Psoas muscle (tissue), 8 donors: Measurements from ENCODE around the gene NR4A2. TPM values are rescaled to one million over a fixed set of nuclear protein-coding genes. Genes with fewer than 3 reads are reported as not detected.

Source experiments
- ATAC-seq, 4 donors: fragments of 200-7000 bp; cut with Tn5 transposase; one replicate each; pipeline ENCODE4 v1.9.1; 2020; ENCODE audit warnings: moderate library complexity in 3 of 4, mild to moderate bottlenecking in 2 of 4
- DNase-seq, 2 donors: peaks; one replicate each; pipeline ENCODE4 v3.0.0-alpha.2; 2020
- H3K27ac ChIP-seq: fragments of 200-600 bp; one replicate; pipeline ENCODE4 v1.8.0; 2022
- H3K27me3 ChIP-seq, 3 donors: fragments of 200-600 bp in 1 of 3; one replicate each; pipeline versions ENCODE4 v1.6.1 to v1.8.0; 2013 to 2022; ENCODE audit warnings: low read length in 2 of 3, mild to moderate bottlenecking in 2 of 3, moderate library complexity in 1 of 3; ENCODE audit not compliant: insufficient read depth in 3 of 3
- H3K36me3 ChIP-seq, 2 donors: fragments of 200-600 bp in 1 of 2; one replicate each; pipeline versions ENCODE4 v1.6.1 to v1.8.0; 2013 to 2022; ENCODE audit warnings: low read depth in 1 of 2, mild to moderate bottlenecking in 1 of 2, moderate library complexity in 1 of 2; ENCODE audit not compliant: insufficient read depth in 1 of 2
- H3K4me1 ChIP-seq: fragments of 200-600 bp; one replicate; pipeline ENCODE4 v1.8.0; 2022
- H3K4me3 ChIP-seq: fragments of 200-600 bp; one replicate; pipeline ENCODE4 v1.8.0; 2022; ENCODE audit warnings: mild to moderate bottlenecking
- H3K9me3 ChIP-seq: fragments of 200-600 bp; one replicate; pipeline ENCODE4 v1.8.0; 2022
- WGBS, 3 donors: extraction: QIAGEN DNeasy Blood & Tissue Kit; methylation state at CpG; one replicate each; pipeline versions ENCODE4 v1.1.6 to v1.1.7; 2013; 5-methylcytosine and 5-hydroxymethylcytosine counted together
- intact Hi-C, 2 donors: fragments of 100-400 bp; cut with DNase I; formaldehyde crosslinking; loops; one replicate each; pipeline versions ENCODE4 v1.11.0 to v1.14.2; 2022
- polyA plus RNA-seq, 3 donors: library from polyadenylated mRNA; stranded (reverse); fragments of 200-250 nt; gene quantifications; one replicate each; pipeline ENCODE4 v1.2.3, GENCODE V29; 2013
- total RNA-seq, 4 donors: library from RNA; stranded (reverse); fragmentation: NEBNext Ultra II Directional in 2 of 4; extraction: Animal tissue kit (Norgen Biotek cat#: 25700) in 2 of 4; gene quantifications; one replicate each; pipeline versions ENCODE4 v1.2.1 to v1.2.4, GENCODE V29; 2021 to 2023
- TF ChIP-seq, protein P1 (sequence below): fragments of 200-600 bp; IDR thresholded peaks from one replicate; pipeline ENCODE4 v1.8.0; 2022; ENCODE audit warnings: antibody characterized with exemption
- donor health status: healthy with polysubstance abuse.
- donor health status: DM: no; HTN: no; CAD: no; lungs with moderate emphysema.
- donor health status: Bipolar disorder and iron deficiency.
- donor health status: healthy.
- donor health status: DM: yes; HTN: yes; CAD: no.
- donor health status: DM: no; HTN: no; CAD: no.
- donor health status: DM: no; HTN: no; CAD: no.
- donor health status: DM: yes; HTN: yes; CAD: no.

Gene NR4A2
- total and polyA plus RNA-seq, 7 donors, result 0.31 to 2.3 (median 1.2) TPM

- Histone ChIP-seq H3K4me3 (no peak overlapping the region), H3K36me3 (peaks cover 0 to 16% of the 10 kb centered on the region in 2 donors), H3K27ac (no peak overlapping the region), H3K9me3 (no peaks in the 10 kb centered on the region), H3K27me3 (no peaks in the 10 kb centered on the region), H3K4me1 (peaks cover 4% of the 10 kb centered on the region)
- no peak for ATAC-seq
- WGBS, 3 donors, result 52 to 62% (median 57%) methylated on average over 60 to 64 of the region's 64 CpGs
- intact Hi-C loops, result no loop called here
- TF ChIP-seq, protein P1, sequence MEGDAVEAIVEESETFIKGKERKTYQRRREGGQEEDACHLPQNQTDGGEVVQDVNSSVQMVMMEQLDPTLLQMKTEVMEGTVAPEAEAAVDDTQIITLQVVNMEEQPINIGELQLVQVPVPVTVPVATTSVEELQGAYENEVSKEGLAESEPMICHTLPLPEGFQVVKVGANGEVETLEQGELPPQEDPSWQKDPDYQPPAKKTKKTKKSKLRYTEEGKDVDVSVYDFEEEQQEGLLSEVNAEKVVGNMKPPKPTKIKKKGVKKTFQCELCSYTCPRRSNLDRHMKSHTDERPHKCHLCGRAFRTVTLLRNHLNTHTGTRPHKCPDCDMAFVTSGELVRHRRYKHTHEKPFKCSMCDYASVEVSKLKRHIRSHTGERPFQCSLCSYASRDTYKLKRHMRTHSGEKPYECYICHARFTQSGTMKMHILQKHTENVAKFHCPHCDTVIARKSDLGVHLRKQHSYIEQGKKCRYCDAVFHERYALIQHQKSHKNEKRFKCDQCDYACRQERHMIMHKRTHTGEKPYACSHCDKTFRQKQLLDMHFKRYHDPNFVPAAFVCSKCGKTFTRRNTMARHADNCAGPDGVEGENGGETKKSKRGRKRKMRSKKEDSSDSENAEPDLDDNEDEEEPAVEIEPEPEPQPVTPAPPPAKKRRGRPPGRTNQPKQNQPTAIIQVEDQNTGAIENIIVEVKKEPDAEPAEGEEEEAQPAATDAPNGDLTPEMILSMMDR, result no peak
- DNase-seq, result peak; percentile 18 to 51
Measured at GRCh38 chr2:156329031-156329926, 3.2 kb downstream of the NR4A2 start.

GRCh38 chr2:156327835-156328695 is 4.5 kb downstream of the NR4A2 start:
- Histone ChIP-seq H3K27ac (no peak overlapping the region), H3K4me1 (peaks cover 4% of the 10 kb centered on the region), H3K4me3 (no peak overlapping the region), H3K36me3 (peaks cover 0 to 16% of the 10 kb centered on the region in 2 donors), H3K27me3 (peaks cover 0 to 2% (median 0%) of the 10 kb centered on the region in 3 donors), H3K9me3 (no peaks in the 10 kb centered on the region)
- no peak for ATAC-seq
- WGBS, 3 donors, result 87 to 90% (median 88%) methylated on average over 38 of the region's 38 CpGs
- TF ChIP-seq, protein P1, result no peak
- DNase-seq, result no peak
- intact Hi-C loops, result no loop called here

DNA sequence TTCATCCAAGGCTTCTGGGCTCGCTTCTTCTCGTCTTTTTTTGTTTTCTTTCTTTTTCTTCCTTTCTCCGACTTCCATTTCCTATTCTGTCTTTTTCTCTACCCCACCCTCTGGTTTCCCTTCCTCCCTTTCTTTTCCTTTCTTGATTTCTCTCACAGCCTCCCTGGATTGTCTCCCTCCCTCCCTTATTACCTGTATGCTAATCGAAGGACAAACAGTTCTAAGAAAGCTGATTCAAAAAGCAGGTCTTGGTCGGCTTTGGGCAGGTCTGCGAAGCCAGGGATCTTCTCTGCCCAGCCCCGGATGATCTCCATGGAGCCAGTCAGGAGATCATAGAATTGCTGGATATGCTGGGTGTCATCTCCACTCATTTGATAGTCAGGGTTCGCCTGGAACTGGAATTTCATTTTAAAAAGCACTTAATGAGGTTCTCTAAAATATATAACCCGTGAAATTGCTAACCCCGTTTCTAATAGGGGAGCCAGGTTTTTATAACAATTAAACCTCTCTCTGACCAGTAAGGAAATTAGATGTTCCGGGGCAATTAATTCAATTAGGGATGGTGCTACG is 5.9 kb downstream of the NR4A2 start:
- intact Hi-C loops, result no loop called here
- no peak for ATAC-seq
- TF ChIP-seq, protein P1, result no peak

DNA sequence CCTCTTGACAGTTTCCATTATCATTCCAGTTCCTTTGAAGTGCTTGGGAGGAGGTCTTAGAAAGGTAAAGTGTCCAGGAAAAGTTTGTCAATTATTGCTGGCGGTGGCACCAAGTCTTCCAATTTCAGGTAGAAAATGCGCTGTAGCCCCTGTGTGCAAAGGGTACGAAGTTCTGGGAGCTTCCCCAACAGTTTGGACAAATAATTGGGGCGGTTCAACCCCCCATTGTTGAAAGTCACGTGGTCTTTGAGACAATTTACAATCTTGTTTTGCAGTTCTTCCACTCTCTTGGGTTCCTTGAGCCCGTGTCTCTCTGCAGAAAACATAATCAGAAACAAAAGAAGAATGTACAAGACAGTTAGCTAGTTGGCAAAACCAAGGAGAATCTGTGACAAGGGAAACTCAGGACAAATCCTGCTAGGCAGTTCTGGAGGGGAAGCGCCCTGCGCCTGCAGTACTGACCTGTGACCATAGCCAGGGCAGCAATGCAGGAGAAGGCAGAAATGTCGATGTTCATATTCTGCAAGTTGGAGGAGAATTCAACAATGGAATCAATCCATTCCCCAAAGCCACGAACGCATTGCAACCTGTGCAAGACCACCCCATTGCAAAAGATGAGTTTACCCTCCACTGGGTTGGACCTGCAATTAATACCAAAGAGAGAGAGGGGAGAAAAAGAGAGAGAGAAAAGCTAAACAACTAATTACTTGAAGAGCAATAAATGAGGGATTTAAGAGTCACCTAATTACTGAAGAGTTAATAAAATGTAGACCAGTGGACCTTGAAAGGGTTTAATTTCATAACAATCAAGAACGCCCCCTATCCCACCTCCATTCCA is 6.6 kb downstream of the NR4A2 start:
- H3K27me3 ChIP-seq, result peaks cover 0 to 23% (median 6%) of the 10 kb centered on the region in 3 donors
- no peaks in the 10 kb centered on the region for H3K9me3 ChIP-seq
- intact Hi-C loops, result no loop called here
- H3K36me3 ChIP-seq, result peaks cover 0 to 16% of the 10 kb centered on the region in 2 donors
- ATAC-seq (no peak), DNase-seq (no peak)
- peaks cover 11% of the 10 kb centered on the region for H3K4me1 ChIP-seq
- H3K27ac ChIP-seq, result no peak overlapping the region
- TF ChIP-seq, protein P1, result no peak
- H3K4me3 ChIP-seq, result no peak overlapping the region
- WGBS, 3 donors, result 90 to 92% (median 91%) methylated on average over 12 of the region's 12 CpGs

More for the DNA sequence above, 5.9 kb downstream of the NR4A2 start:
- whole genome bisulfite sequencing, 3 donors, result 80 to 86% (median 85%) methylated on average over 12 of the region's 12 CpGs
- Histone ChIP-seq H3K4me1 (peaks cover 5% of the 10 kb centered on the region), H3K9me3 (no peaks in the 10 kb centered on the region), H3K4me3 (no peak overlapping the region), H3K36me3 (peaks cover 0 to 16% of the 10 kb centered on the region in 2 donors), H3K27me3 (peaks cover 0 to 16% (median 6%) of the 10 kb centered on the region in 3 donors), H3K27ac (no peak overlapping the region)
- DNase-seq, result no peak
